Esophagus (tissue), 2 donors: ENCODE measurements around the gene NT5C2. TPM values are rescaled to one million over a fixed set of nuclear protein-coding genes. Genes with fewer than 3 reads are reported as not detected.
"Not testable (repeated sequence)": the region's sequence is repeated elsewhere in the genome, so short reads cannot be mapped to it uniquely, and the experiment has no call there.

Experiments
- H3K27ac ChIP-seq, 2 donors: one replicate each; pipeline ENCODE4 v1.5.1; 2013; ENCODE audit warnings: low read depth in 2 of 2, mild to moderate bottlenecking in 2 of 2, inconsistent platforms in 1 of 2, low read length in 1 of 2, moderate library complexity in 1 of 2
- H3K27me3 ChIP-seq, 2 donors: one replicate each; pipeline ENCODE4 v1.6.1; 2013; ENCODE audit warnings: low read length in 2 of 2, control low read depth in 1 of 2, mild to moderate bottlenecking in 1 of 2; ENCODE audit not compliant: insufficient read depth in 2 of 2, control insufficient read depth in 1 of 2
- H3K36me3 ChIP-seq, 2 donors: one replicate each; pipeline ENCODE4 v1.6.1; 2013; ENCODE audit warnings: low read length in 1 of 2; ENCODE audit not compliant: control insufficient read depth in 2 of 2, insufficient read depth in 2 of 2
- H3K4me1 ChIP-seq, 2 donors: one replicate each; pipeline ENCODE4 v1.6.1; 2013; ENCODE audit warnings: low read length in 1 of 2; ENCODE audit not compliant: control insufficient read depth in 2 of 2, insufficient read depth in 2 of 2
- H3K4me3 ChIP-seq, 2 donors: one replicate each; pipeline ENCODE4 v1.5.1; 2013; ENCODE audit warnings: low read length in 2 of 2, mild to moderate bottlenecking in 2 of 2, low read depth in 1 of 2, moderate library complexity in 1 of 2
- H3K9me3 ChIP-seq, 2 donors: one replicate each; pipeline ENCODE4 v1.6.1; 2013; ENCODE audit warnings: mild to moderate bottlenecking in 2 of 2, low read depth in 1 of 2, low read length in 1 of 2, moderate library complexity in 1 of 2; ENCODE audit not compliant: control insufficient read depth in 2 of 2, insufficient read depth in 1 of 2
- WGBS, 2 donors: extraction: QIAGEN DNeasy Blood & Tissue Kit; methylation state at CpG; one replicate each; pipeline ENCODE4 v1.1.7; 2013; 5-methylcytosine and 5-hydroxymethylcytosine counted together
- polyA plus RNA-seq, 2 donors: library from polyadenylated mRNA; stranded (reverse); fragments of 200-250 nt; gene quantifications; one replicate each; pipeline ENCODE4 v1.2.3, GENCODE V29; 2013
- donor health status: healthy with polysubstance abuse.
- donor health status: Bipolar disorder and iron deficiency.

The NT5C2 gene
- polyA plus RNA-seq, 2 donors, result 60.6 to 75.0 TPM

DNA sequence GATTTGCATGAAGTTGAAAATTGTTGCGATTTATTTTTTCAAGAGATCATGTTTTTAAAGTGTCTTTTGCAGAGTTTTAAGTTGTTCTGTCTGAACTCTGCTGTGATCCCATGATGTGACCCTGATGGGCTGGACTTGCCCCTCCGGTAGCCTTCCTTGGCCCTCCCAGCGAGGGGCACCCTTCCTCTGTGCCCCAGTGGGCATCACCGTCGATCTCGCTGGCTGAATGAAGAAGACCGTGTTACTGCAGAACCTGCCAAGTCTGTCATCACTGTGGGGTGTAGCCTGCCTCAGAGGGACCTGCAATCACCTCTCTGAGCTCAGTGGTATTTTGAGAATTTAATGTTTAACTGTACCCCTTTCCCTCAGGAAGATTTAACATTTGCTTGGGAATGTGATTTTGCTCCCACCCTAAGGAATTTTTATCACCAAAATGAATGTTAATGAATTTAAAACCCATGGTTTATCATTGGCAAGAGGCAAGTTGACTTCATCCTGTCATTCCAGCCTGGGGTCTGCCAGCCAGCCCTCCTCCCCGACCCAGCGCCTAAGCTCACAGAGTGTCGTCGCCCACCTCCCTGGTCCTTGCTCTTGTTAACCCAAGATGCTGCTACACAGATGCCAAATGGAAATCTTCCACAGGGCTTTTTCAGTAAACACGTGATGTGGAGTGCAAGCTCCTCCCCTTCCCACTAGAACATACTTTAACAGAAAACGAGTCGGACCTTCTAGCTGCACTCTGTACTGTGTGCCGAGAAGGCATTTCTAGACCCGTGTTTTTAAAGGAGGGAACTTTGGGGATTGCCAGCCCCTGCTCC is 115.4 kb downstream of the NT5C2 start:
- Histone ChIP-seq H3K36me3 (peaks cover 0 to 2% of the 10 kb centered on the region in 2 donors), H3K4me3 (no peak overlapping the region), H3K9me3 (no peaks in the 10 kb centered on the region), H3K27me3 (no peaks in the 10 kb centered on the region), H3K4me1 (no peaks in the 10 kb centered on the region), H3K27ac (no peak overlapping the region)
- WGBS, 2 donors, result 77 to 83% methylated on average over 16 of the region's 16 CpGs

DNA sequence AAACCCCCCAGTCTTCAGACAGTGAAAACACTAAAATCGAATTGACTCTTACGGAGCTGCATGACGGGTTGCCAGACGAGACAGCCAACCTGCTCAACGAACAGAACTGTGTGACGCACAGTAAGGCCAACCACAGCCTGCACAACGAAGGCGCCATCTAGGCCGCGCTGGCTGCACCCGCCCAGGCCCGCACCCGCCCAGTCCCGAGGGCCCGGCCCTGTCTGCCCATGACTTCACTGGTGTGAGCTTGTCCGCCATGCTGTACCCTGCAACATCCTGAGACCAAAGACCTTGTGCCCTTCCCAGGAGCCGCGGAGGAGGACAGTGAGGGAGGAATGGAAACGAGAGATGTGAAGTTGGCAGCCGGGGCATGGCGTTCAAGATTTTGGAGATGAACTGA is 116.1 kb downstream of the NT5C2 start:
- no peak overlapping the region for H3K4me3 ChIP-seq
- H3K4me1 ChIP-seq, result no peaks in the 10 kb centered on the region
- H3K27ac ChIP-seq, result no peak overlapping the region
- 91 to 95% methylated on average over 21 of the region's 21 CpGs for WGBS, 2 donors
- H3K27me3 ChIP-seq, result no peaks in the 10 kb centered on the region
- H3K9me3 ChIP-seq, result no peaks in the 10 kb centered on the region
- H3K36me3 ChIP-seq, result peaks cover 0 to 2% of the 10 kb centered on the region in 2 donors

DNA sequence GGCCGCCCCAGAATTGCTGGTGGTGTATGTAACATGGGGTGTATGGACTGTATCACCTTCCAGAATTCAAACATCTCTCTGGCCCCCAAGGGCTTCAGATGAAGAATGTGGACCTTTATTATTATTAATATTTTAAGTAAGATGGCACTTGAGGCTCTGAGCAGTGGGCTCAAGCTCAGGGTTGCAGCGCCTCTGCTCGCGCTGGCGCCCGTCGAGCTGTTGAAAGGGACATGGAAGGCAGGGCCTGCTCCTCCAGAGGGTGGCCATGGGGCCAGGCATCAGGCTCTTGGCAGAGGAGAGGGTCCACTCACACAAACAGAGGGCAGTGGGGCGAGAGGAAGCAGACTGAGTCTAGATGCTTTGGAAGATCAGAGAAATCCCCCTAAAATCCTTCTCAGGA is 120.2 kb downstream of the NT5C2 start:
- H3K27me3 ChIP-seq, result no peaks in the 10 kb centered on the region
- H3K4me1 ChIP-seq, result no peaks in the 10 kb centered on the region
- H3K4me3 ChIP-seq, result no peak overlapping the region
- WGBS, 2 donors, result 97 to 99% methylated on average over 8 of the region's 8 CpGs
- no peaks in the 10 kb centered on the region for H3K9me3 ChIP-seq
- H3K27ac ChIP-seq, result no peak overlapping the region
- H3K36me3 ChIP-seq, result peaks cover 0 to 2% of the 10 kb centered on the region in 2 donors

DNA sequence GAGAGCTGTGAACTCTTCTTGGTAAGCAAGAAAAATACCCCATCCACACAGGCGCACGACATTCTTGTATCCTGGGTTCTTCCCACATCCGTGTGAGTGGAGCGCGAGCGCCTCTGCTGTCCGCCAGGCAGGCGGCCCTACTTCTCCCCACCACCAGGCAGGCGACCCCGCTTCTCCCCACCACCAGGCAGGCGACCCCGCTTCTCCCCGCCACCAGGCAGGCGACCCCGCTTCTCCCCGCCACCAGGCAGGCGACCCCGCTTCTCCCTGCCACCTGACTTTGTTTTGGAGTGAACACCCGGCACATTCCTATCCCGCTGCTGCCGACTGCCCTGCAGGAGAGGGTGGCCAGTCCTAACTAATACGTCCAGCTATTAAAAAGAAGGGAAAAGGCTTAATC is 120.8 kb downstream of the NT5C2 start:
- Histone ChIP-seq H3K4me1 (no peaks in the 10 kb centered on the region), H3K9me3 (no peaks in the 10 kb centered on the region), H3K27ac (no peak overlapping the region), H3K27me3 (no peaks in the 10 kb centered on the region), H3K4me3 (no peak overlapping the region), H3K36me3 (peaks cover 0 to 2% of the 10 kb centered on the region in 2 donors)
- 90 to 94% methylated on average over 22 of the region's 22 CpGs for WGBS, 2 donors

DNA sequence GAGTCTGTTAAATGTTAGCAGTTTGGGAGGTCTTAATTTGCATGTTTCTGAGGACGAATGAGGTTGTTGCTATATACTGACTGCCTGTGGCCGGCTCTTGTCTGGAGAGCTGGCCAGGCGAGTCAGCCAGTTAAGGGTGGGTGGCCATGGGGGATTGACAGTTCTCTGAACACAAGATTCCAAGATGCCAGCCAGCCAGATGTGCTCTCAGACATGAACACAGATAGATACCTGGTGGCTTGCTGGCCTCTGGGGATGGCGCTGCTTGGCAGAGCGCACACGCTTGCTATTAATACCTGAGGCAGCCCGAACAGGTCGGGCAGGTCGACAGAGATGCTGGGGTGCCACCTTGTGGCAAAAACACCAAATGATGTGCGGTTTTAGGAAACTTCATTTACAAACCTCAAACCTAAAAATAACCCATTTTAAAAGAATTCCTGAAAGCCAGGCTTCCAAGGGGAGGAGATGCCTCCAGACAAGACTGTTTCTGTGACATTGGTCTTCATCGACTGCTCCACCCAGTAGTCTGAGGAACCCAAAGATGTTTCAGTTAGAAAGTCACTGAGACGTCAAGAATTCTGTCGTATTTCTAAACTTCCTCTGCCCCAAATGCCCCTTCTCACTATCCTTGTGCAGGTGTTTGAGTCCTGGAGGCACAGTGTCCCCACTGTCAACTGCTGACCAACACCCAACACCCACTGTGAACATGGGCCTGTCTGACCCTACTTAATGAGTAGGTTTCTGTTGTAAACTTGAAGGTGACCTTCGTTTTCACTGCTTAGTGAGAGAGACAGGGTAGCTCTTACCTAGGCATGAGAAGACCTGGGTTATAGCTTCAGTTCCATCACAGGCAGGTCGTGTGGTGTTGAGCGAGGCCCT is 123.4 kb downstream of the NT5C2 start:
- Histone ChIP-seq H3K27ac (no peak overlapping the region), H3K4me1 (no peaks in the 10 kb centered on the region), H3K27me3 (no peaks in the 10 kb centered on the region), H3K4me3 (no peak overlapping the region), H3K36me3 (no peaks in the 10 kb centered on the region), H3K9me3 (no peaks in the 10 kb centered on the region)
- 38 to 40% methylated on average over 16 of the region's 16 CpGs for WGBS, 2 donors

DNA sequence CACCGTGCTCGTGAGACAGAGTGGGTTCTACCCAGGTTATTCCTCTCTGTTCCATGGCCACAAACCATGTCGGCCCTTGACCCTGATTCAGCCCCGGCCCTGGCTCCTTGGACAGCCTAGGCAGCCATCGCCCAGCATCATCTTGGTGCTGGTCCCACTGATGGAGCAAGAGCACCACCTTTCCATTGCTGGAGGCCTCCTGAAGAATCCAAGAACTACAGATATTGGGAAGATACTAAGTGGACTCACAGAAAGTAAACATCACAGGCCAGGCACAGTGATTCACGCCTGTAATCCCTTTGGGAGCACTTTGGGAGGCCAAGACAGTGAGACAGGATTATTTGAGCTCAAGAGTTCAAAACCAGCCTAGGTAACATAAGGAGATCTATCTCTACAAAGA is 125.1 kb downstream of the NT5C2 start:
- H3K9me3 ChIP-seq, result no peaks in the 10 kb centered on the region
- H3K27me3 ChIP-seq, result no peaks in the 10 kb centered on the region
- no peaks in the 10 kb centered on the region for H3K4me1 ChIP-seq
- no peak overlapping the region for H3K4me3 ChIP-seq
- H3K36me3 ChIP-seq, result no peaks in the 10 kb centered on the region
- no peak overlapping the region for H3K27ac ChIP-seq
- 86 to 91% methylated on average over 6 of the region's 6 CpGs for WGBS, 2 donors

DNA sequence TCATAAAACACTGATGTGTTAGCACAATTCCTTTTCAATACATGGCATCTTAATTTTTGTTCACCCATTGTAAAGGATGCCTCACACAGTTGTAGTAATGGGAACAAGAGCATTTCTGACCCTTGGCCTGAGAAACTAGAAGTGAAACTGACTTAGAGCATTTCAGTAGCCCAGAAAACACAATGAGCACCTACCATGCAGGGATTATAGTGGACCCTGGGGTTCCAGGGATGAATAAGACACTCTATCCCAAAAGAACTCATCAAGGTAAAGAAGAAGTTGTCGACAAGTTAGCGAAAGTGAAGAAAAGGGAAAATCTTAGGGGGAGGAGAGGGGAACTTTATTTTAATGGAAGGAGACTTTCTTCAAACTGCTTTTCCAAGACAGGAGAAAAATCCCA is 125.6 kb downstream of the NT5C2 start:
- H3K36me3 ChIP-seq, result no peaks in the 10 kb centered on the region
- no peaks in the 10 kb centered on the region for H3K27me3 ChIP-seq
- H3K4me3 ChIP-seq, result no peak overlapping the region
- H3K4me1 ChIP-seq, result no peaks in the 10 kb centered on the region
- no peak overlapping the region for H3K27ac ChIP-seq
- H3K9me3 ChIP-seq, result no peaks in the 10 kb centered on the region
- 95 to 100% methylated on average over 2 of the region's 2 CpGs for WGBS, 2 donors

DNA sequence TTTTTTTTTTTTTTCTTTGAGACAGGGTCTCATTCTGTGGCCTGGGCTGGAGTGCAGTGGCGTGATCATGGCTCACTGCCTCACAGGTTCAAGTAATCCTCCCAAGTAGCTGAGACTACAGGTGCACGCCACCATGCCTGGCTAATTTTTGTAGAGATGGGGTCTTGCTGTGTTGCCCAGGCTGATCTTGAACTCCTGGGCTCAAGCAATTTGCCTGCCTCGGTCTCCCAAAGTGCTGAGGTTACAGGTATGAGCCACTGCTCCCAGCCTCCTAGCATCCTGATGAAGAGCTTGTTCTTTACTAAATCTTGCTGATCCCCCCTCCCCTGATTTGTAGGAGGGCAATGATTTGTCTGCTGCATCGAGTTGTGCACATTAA is 126.0 kb downstream of the NT5C2 start:
- not testable (repeated sequence) for H3K9me3 ChIP-seq, H3K4me1 ChIP-seq, H3K36me3 ChIP-seq, H3K4me3 ChIP-seq, H3K27me3 ChIP-seq, H3K27ac ChIP-seq
- WGBS, 2 donors, result 91 to 94% methylated on average over 4 of the region's 4 CpGs

DNA sequence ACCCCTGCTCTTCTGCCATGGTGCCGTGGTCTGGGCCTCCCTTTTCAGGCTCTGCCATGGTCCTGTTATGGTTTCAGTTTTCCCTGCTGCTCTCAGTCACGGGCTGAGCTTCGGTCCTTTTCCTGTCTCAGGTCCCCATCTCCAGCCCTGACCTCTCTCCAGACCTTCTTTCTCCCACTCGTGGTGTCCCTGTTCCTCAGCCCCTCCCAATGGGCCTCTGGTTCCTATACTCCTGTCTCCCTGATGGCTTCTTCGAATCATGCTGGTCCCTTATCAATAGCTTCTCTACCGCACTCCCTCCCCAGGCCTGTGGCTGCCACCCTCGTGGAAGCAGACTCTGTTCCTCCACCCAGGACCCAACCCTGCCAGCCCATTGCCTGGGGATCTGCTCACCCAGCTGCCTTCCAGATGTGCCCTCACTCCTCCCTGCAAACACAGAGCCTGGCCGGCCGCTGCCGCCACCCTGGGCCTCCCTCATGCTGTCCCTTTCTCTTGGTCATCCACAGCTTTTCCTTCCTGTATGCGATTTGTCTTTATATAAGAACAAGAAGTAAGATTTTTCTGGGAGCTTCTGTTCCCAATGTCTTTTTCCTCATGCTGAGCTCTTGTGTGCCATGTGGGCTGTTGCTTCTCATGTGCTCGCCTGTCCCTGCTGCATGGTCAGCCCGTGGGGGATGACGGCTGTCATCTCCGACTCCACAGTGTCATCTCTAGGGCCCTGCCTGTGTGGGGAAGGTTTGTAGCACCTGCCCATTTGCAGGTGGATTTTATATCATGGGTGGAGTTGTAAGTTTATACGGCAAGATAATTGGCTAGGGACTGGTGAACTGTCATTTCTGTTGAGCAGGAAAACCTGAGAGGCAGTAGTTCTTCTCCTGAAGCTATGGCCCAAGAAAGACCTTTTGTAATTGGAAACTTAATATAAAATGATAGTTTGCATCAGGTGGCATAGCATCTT is 126.7 kb downstream of the NT5C2 start:
- no peak overlapping the region for H3K27ac ChIP-seq
- 86 to 91% methylated on average over 16 of the region's 16 CpGs for WGBS, 2 donors
- no peaks in the 10 kb centered on the region for H3K27me3 ChIP-seq

More for the DNA sequence above, 126.7 kb downstream of the NT5C2 start:
- no peaks in the 10 kb centered on the region for H3K4me1 ChIP-seq
- no peak overlapping the region for H3K4me3 ChIP-seq
- no peaks in the 10 kb centered on the region for H3K9me3 ChIP-seq
- no peaks in the 10 kb centered on the region for H3K36me3 ChIP-seq
